D721Med (cell line): ENCODE data around the gene CYP1A2.

Experiments used
- DNase-seq: peaks from one replicate; pipeline ENCODE4 v3.0.0; 2011; ENCODE audit warnings: low spot score; ENCODE audit not compliant: insufficient read length
- FAIRE-seq: peaks from 2 replicates; lab custom pipeline; 2011; peaks lifted over from hg19 to GRCh38; lab: Jason Lieb, UNC
- CTCF ChIP-seq: IDR thresholded peaks from 2 replicates; pipeline ENCODE4 v1.5.1; 2012; ENCODE audit warnings: mild to moderate bottlenecking, control low read depth; ENCODE audit not compliant: insufficient read depth; ENCODE audit errors: missing control alignments

Gene CYP1A2

GRCh38 chr15:74781431-74782258 lies 33.0 kb downstream of the CYP1A2 start, which contains the start of gene CSK:
CSK (plus strand) TSS chr15:74782080; CDS start chr15:74798298, 16,218 bp downstream.
- no peak for FAIRE-seq

DNA sequence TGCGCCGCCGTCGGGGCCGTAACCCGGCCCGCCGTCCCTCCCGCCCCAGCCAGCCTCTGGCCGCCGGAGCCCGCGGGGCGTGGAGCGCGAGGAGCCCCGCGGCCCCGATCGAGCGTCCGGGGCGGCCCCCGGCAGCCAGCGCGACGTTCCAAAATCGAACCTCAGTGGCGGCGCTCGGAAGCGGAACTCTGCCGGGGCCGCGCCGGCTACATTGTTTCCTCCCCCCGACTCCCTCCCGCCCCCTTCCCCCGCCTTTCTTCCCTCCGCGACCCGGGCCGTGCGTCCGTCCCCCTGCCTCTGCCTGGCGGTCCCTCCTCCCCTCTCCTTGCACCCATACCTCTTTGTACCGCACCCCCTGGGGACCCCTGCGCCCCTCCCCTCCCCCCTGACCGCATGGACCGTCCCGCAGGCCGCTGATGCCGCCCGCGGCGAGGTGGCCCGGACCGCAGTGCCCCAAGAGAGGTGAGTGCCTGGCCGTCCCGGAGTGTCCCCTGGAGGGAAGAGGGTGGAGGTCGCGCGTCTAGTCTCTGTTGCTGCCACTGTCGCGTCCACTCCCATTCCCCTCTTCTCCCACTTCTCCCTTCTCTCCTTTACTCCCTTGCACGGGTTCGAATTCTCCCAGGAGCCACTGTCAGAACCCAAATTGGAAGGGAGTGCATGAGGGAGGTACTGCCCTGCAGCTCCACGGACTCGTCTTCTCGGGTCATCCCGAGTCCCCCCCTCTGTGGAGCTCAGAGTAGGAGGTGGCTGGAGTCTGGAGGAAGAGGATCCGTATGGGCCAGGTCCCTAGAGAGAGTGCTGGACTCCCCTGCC lies 33.8 kb downstream of the CYP1A2 start:
- FAIRE-seq: no peak
- no peak for TF ChIP-seq CTCF
- DNase-seq: no peak

More at GRCh38 chr15:74781431-74782258, 33.0 kb downstream of the CYP1A2 start, which contains the start of gene CSK:
- peak; percentile 92 for DNase-seq
- TF ChIP-seq CTCF: peak; percentile 40

DNA sequence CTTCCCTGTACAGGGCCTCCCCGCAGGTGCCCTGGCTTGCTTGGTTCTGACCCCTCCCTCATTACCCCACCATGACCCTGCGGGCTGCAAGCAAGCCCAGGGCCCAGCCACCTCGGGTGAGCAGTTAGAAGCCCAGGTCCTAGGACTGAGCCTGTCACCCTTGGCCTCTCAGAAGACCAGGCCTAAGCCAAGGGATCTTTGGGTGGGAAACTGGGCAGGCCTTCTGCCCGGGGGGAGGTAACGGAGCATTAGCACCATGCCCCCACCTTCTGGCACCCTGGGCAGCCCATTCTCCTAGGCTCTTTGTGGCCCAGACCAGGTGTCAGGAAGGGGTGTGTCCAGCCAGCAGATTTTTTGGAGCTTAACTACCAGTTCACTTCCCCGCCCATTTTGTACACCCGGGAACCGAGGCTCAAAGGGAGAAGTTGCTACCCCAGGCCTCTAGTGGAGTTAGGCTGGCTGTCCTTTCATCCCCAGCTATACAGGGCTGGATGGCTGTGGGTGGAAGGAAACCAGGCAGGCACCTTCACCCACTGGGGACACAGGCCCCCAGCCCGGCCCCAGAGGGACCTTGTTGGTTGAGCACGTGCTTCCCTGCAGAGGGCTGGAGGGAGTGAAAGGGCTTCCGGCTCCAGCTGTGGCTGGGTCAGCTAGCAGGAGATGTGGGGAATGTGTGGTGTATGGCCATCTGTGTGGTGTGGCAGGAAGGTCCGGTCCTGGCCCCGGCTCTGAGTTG lies 34.6 kb downstream of the CYP1A2 start:
- DNase-seq (no peak), FAIRE-seq (no peak)
- no peak for TF ChIP-seq CTCF

DNA sequence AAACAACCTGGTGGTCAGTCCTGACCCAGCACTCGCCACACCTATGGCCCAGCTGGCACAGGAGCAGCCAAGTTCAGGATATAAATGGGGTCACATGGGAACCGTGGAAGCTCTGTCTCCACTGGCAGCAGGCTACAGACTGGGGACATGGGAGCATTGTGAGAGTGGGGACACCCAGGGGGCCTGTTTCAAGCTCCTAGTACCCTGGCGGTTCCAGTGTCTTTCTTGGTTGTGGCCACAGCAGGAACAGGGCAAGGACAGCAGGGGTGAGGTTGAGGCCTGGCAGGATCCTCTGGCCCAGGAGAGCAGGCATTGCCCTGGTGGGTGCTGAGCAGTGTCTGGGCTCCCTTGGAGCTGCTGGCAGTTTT lies 35.1 kb downstream of the CYP1A2 start:
- DNase-seq: no peak
- no peak for TF ChIP-seq CTCF
- FAIRE-seq: no peak

GRCh38 chr15:74784426-74785193 lies 36.0 kb downstream of the CYP1A2 start:
- DNase-seq (no peak), FAIRE-seq (no peak)
- TF ChIP-seq CTCF: no peak
